GM19025 (cell line): ENCODE results near the gene POLE3.
A peak's percentile ranks its signal among the peaks of the same experiment; 100 is the strongest.
"Not testable (repeated sequence)": the region's sequence is repeated elsewhere in the genome, so short reads cannot be mapped to it uniquely, and the experiment has no call there.

ENCODE experiments used
- ATAC-seq: cut with Tn5 transposase; IDR thresholded peaks from one replicate; pipeline ENCODE4 v1.9.1; 2021; ENCODE audit warnings: mild to moderate bottlenecking, low read depth, moderate library complexity; ENCODE audit not compliant: unreplicated experiment

Gene POLE3

GRCh38 chr9:113410207-113410864, at the start of gene POLE3, which contains the start of gene C9orf43:
Gene POLE3, minus strand, starts transcription at chr9:113410675. Its CDS starts 382 bp downstream, at chr9:113410293.
Gene C9orf43, plus strand, starts transcription at chr9:113410747. Its CDS starts 2,747 bp downstream, at chr9:113413494.
- peak; percentile 83 for ATAC-seq

DNA sequence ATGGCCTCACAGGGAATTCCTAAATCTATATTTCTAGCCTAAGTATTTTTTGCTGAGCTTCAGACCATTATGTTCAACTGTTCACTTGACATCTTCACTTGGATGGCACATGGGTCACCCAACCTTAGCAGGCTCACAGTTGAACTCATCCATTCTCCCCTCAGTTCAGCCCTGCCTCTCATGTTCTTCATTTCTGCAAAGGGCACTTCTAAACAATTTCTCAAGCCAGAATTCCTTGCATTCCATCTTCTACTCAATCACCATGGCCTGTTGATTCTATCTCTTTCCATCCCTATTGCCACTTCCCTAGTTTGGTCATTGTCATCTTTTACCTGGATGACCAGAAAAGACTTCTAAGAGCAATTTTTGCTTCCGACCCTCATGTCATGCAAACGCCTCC, 45.8 kb upstream of the POLE3 start:
- no peak for ATAC-seq

GRCh38 chr9:113454914-113455761, 44.7 kb upstream of the POLE3 start:
- no peak for ATAC-seq

GRCh38 chr9:113452113-113452605, 41.7 kb upstream of the POLE3 start:
- ATAC-seq = no peak

DNA sequence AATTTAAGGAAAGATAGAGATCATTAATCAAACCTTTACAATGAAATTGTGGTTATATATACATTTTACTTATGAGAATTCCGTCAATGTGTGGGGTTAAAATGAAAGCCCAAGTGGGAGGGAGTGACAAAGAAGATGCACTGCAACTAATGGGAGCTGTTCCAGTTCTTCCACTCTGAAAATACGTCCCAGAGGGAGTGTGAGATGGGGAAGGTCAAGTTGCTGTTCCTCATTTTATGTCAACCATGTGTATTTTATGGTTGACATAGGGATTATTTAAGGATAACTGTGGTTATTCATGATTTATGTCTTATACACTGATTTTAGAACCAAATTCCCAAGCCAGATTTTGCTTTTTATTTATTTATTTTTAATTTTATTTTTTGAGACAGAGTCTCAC, 38.9 kb upstream of the POLE3 start:
- no peak for ATAC-seq

- no peak for ATAC-seq
These were observed 35.9 kb upstream of the POLE3 start for GRCh38 chr9:113446323-113446740.

- no peak for ATAC-seq
These were observed 34.3 kb upstream of the POLE3 start for GRCh38 chr9:113444736-113445135.

- ATAC-seq = not testable (repeated sequence)
These were observed 27.2 kb upstream of the POLE3 start for GRCh38 chr9:113437716-113438115.

GRCh38 chr9:113436728-113437515, 26.4 kb upstream of the POLE3 start:
- ATAC-seq = no peak

- ATAC-seq = no peak
These were observed 20.7 kb upstream of the POLE3 start for GRCh38 chr9:113431191-113431590.

DNA sequence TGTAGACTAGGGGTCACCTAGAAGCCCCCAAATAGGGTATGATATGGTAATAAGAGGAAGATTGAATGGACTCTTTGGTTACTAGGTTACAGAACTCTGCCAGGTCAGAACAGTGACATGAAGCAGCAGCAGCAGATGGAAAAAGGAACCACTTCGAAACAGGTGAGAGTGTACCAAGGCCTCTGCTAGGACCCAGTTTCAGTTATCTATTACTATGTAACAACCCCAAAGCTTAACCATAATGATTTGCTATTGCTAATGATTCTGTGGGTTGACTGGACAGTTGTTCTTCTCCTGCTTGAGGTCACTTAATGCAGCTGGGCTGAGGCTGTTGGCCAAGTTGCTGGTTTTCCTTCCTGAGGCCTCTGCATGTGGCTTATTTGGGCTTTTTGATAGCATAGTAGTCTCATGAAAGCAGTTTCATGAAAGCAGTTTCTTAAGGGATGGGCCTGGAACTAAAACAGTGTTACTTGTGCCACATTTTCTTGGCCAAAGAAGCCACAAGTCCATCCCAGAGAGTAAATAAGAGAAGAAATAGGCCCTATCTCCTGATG, 17.7 kb upstream of the POLE3 start:
- ATAC-seq = no peak

DNA sequence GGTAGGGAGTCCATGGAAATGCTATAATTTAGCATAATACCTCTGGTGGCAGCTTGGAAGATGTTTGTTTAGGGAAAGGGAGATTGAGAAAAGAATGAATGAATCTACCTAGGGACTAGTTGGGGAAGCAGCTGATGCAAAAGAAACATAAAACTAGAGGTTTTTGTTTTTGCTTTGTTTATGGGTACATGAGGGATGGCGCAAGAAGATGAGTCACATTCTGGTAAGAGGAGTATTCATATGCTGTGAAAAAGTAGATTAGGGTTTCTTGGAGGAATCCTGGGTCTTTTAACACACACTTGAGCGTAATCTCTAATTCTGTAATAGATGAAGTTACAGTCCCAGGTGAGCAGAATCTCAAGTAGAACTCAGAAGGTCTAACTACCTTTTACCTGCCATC, 17.2 kb upstream of the POLE3 start:
- ATAC-seq = no peak

DNA sequence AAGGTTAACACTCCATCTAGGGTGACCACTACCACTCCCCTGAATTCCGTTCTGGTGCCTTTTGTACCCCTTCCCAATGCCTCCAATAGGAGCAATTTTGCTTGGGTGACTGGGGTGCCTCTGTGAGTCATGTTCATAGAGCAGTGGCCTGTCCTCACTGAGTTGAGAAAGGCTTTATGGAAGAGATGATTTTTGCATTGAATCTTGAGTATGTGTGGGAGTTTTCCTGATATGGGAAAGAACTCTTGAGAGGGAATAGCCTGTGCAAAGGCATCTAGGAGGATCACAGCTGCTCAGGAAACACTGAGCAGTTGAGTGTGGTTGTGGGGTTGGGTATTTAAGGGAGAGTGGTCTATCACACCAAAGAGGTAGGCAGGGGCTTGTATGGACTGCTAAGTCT, 16.2 kb upstream of the POLE3 start:
- ATAC-seq = no peak

DNA sequence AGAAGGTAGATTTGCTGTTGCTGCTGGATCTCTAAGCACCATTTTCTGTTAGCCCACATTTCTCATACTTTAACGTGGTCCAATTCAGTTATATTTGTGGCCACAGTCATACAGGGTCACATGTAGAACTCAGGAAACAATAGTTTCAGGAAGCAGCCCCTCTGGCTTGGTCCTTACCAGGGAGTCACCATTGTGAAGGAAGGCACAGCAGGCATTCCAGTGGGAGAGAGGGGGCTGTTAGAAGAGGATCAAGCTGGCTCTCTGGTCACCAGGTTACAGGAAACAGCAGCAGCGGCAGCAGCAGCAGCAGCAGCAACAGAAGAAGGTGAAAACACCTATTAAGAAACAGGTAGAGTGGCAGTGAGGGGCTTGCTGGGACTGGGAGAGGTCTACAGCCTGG, 14.6 kb upstream of the POLE3 start:
- no peak for ATAC-seq

GRCh38 chr9:113421726-113422125, 11.3 kb upstream of the POLE3 start:
- ATAC-seq = no peak

- no peak for ATAC-seq
These were observed 6.9 kb upstream of the POLE3 start for GRCh38 chr9:113417370-113417769.

DNA sequence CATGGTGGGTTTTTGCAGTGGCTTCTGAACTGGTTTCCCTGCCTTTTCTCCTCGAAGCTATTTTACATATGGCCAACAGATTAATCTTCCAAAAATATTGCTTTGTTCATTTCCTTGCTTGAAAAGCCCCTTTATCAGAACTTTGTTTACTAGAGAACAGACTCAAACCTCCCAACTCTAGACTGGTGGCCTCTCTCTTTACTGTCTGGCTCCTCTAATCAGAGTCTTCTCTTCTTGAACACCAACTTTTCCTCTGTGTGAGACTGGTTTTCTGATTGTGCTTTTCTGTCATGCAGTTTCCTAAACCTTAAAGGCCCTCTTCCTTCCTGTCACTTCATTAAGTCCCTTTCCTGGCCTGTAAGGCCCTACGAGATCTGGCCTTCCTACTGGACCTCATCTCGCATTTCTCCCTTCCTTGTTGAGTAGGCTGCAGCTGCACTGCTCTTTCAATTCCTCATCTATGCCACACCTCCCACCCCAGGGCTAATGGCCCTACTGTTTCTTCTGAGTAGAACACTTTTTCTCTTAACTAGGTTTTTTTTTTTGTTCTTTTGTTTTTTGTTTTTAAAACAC, 5.8 kb upstream of the POLE3 start:
- peak; percentile 87 for ATAC-seq

GRCh38 chr9:113409883-113410206, 630 bp downstream of the POLE3 start:
- ATAC-seq = no peak

DNA sequence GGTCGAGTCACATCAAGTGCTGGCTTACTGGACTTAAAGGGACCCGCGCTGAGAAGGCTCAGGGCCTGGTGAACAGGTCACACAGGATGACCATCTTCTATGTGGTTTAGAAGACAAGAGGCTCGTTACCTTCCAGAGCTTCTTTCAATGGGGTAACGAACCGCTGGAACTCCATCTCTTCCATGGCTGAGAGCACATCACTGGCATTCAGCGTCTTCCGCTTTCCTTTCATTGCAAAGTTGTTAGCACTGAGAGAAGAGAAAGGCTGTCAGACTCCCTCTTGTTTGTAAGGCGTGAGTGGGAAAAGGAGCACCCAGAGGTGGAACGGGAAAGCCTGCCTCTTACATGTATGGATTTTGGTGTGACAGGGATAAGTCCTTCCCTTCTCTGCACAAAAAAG, 994 bp downstream of the POLE3 start:
- ATAC-seq = no peak

DNA sequence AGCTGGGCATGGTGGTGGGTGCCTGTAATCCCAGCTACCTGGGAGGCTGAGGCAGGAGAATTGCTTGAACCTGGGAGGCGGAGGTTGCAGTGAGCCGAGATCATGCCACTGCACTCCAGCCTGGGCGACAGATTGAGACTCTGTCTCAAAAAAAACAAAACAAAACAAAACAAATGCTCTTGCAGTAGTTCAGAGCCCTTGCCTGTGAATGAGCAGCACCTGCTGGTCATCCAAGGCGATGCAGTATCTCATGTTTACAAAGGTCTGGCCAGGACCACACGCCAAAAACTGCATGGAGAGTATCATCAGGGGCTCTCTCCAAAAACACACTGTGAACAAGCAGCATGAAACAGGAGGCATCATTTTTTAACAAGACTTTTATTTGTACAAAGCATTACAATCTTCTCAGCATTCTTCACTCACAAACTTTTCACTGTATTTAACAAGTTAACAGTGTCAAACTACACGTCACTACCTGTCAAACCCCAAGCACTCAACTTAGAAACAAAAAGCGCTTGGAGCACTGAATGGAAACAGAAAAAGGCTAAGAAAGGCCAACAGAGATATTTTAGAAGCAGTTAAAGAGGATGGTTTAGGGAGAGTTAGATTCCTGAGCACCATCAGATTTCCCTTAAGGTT, 3.5 kb downstream of the POLE3 start:
- not testable (repeated sequence) for ATAC-seq
